Activated CD8-positive, alpha-beta memory T cell treated with anti-CD3 and anti-CD28 coated beads, Interleukin-2, amount 50 U/mL, for 24 hours (primary cell): ENCODE results near the gene UBASH3A.

ENCODE experiments used
- DNase-seq: peaks from one replicate; pipeline ENCODE4 v3.0.0-alpha.2; 2020; ENCODE audit errors: extremely low read depth

Gene UBASH3A

DNA sequence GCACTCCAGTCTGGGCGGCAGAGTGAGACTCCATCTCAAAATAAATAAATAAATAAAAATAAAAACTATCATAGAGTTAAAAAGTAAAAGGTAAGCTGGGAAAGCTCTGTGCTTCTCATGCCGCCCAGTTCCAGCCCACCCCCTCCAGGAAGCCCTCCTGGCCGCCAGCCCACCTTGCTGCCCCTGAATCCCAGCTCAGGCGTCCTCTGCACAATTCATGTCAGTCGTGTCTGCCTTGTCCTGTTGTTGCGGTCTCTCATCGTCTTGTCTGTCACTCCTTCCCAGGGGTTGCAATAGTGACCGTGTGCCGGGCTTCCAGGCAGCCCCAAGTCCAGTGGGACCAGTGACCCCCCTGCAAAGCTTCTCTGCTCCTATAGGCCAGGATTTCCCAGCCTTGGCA is 48.2 kb downstream of the UBASH3A start:
- DNase-seq: no peak

DNA sequence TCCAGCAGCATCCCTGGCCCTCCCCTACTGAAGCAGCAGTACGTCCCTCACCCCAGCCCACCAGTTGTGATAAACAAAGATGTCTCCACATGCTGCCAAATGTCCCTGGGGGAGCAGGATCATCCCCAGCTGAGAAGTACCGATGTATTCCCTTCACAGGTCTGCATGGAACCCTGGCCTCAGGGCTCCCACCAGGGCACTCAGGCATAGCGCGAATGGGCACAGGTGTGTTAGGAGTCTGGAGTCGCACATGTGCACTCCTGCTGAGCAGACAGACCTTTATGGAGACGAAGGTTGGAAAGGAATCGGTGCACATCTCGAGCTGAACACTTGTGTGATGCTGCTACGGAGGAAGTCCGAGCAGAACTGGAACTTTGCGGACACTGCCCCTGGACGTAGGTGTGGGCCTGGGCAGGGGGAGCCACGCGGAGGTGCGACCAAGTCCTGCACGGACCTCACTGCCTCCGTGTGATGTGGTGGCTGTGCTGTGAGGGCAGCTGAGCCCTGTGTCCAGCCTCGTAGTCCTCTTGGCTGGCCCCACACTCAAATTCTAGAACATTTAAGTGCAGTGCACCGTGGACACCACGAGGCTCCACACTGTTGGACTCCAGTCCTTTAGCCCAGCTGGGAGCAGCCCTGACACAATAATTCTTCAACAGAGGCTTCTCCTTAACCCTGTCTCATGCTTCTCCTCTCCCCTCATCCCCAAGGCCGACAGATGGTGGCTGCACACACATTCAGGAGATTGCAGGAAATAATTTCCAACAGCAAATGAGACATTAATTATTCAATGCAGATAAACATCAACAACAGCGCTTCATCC is 48.9 kb downstream of the UBASH3A start:
- DNase-seq: no peak

DNA sequence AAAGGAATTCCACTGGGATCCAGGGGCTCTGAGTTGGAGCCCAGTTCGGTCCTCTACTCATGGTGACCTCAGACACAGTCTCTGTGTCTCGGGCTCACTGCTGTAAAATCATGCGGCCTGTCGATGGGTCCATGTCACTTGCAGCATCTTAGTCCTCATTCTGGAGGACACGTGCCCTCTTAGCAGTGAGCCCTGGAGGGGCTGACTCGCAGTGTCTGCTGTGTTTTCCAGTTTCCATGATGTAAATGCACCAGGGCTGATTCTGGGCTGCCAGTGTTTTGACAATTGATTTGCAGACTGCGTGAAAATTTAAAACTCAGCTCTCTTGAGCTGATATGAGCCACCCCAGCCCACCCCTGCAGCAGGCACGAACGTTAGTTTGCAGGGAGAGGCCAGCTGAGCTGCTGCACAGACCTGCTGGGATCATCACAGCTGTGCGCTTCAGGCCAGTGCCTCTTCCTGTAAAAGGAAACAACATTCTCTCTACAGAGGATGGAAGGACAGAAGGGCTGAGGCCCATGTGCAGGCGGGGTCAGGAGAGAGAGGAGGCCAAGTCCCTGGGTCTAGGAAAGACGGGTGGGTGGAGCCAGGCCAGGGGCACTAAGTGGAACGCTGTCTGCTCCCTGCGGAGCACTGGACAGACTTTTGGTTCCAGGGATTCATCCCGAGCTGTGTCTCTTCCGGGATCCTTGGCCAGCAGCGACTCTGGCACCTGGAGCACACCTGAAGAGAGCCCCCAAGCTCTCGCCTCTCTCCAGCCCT is 49.7 kb downstream of the UBASH3A start:
- DNase-seq: no peak

DNA sequence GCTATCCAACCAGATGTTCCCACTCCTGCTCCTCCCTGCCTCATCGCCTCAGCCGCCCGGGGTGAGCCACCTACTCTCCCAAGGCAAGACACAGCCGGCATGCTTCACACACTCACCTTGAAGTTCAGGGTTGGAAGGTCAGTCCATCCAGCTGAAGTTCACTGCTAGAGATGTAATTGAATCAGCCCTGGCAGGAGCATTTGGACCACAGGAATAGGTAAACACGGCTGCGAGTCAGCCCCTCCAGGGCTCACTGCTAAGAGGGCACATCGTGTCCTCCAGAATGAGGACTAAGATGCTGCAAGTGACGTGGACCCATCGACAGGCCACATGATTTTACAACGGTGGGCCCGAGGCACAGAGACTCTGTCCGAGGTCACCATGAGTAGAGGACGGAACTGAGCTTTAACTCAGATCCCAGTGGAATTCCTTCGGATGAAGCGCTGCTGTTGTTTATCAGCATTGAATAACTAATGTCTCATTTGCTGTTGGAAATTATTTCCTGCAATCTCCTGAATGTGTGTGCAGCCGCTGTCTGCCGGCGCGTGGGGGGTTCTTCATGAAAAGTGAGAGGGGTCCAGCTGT is 50.4 kb downstream of the UBASH3A start:
- no peak for DNase-seq

GRCh38 chr21:42454786-42455185 is 51.1 kb downstream of the UBASH3A start:
- no peak for DNase-seq

DNA sequence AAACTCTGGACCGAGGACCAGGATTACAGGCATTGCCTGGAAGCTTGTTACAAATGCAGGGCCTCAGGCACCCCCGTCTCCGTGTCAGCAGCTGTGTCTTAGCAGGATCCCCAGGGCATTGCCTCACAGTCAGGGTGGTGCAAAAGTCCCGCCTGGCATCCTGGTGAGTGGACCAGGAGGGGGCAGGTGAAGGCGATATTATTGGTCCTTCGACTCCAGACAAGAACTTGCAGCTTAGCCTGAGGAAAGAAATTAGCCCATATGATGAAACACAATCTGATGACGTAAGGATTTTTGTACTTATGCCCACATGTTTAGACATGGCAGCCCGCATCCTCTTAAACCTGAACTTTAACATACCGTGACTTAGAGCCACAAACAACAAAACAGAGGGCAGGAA is 51.5 kb downstream of the UBASH3A start:
- no peak for DNase-seq

DNA sequence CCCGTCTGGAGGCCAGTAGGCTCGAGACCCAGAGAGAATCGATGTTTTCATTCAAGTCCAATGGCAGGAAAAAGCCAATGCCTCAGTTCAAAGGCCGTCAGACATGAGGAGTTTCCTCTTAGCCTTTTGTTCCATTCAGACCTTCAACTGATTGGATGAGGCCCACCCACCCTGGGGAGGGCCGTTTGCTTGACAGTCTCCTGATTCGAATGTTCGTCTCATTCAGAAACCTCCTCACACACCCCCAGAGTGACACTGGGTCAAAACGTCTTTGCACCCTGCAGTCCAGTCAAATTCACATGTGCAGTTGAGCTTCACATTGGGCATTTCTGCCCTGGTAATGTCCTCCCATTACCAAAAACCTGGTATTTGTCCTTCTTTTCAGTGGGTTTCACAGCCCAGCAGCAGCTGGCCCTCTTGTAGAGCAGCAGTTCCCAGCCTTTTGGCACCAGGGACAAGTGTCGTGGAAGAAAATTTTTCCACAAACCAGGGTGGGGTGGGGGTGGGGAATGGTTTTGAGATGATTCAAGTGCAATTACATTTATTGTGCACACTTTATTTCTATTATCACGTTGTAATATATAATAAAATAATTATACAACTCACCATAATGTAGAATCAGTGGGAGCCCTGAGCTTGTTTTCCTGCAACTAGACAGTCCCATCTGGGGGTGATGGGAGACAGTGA is 52.2 kb downstream of the UBASH3A start:
- no peak for DNase-seq

GRCh38 chr21:42456457-42456856 is 52.8 kb downstream of the UBASH3A start:
- DNase-seq: no peak

DNA sequence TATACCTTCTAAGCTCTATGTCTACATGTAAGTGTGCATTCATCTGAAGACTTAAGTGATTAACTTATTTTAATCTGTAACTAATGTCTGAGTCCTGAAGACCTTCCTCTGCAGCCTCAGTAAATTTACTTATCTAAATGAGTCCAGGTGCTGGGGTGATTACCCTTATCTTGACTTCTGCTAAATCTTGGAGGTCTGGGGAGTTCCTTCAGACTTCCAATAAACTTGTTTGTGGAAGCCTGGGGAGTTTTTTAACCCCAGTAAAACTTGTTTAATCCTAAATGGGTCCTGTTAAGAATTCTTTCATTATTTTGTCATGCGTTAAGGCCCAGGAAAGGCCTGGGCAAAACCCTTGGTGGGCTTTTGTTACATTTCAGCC is 55.4 kb downstream of the UBASH3A start:
- DNase-seq: no peak

DNA sequence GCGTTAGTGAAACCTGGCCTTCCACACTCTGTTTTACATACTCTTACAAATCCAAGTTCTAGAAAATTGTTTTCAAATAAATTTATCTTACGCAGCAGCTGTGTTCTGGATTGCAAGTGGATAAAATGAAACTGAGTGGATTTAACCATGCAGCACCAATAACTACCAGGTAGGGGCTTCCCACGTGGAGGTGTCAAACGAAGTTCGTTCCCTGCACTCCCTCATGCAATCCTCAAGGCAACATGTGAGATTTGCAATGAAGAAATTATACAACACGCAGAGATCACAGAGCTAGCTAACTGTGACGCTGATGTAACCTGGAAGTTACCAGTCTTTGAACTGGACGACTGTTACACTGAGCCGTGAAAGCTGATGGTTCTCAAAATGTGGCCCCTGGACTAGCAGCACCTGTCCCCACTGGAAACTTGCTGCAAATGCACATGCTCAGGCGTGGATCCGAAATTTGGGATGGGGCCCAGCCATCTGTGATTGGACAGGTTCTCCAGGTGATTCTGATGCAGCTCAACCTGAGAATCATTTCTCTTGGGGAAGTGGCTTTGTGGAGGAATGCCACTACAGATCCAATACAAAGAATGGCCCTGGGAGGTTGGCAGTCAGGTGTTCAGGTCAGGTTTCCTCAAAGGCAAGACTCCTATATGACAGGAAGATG is 56.0 kb downstream of the UBASH3A start:
- DNase-seq: no peak

GRCh38 chr21:42460391-42461184 is 56.9 kb downstream of the UBASH3A start:
- no peak for DNase-seq

GRCh38 chr21:42461185-42461520 is 57.5 kb downstream of the UBASH3A start:
- no peak for DNase-seq

- no peak for DNase-seq
Observed at GRCh38 chr21:42461881-42462877, 58.5 kb downstream of the UBASH3A start.

GRCh38 chr21:42463861-42464515 is 60.3 kb downstream of the UBASH3A start:
- DNase-seq: peak; percentile 33

DNA sequence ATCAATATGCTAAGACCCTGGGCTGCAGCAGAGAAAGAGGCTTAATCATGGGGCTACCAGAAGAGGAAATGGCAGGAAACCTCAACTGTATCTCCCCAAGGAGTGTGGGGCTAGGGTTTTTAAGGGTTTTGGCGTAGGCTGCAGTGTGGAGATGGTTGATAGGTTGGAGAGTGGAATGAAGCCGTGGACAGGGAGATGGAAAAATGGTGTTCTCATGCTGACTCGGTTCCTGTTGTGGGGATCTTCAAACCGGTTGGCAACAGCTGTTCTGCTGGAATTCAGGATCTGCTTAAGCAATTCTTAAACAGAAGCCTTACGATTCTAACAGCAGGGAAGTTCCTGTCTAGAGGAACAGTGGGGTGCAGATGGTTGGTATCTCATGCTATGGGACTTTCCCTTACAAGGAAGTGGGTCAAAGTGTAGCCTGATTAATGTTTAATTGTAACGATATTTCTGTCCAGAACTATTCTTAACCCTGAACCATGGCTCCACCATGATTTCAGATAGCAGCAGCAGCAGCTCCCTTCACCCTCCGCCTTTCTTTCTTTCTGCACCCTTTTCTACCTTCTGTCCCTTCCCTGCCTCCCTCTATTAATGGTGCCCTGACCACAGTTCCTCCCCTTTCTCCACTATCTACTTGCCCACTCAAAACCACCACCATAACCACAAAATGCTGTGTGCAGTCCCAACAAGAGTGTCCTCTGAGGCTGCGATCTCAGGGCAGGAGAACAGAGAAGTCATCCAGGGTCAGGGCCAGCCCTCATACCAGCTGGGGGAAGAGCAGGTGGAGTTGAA is 61.5 kb downstream of the UBASH3A start:
- no peak for DNase-seq

DNA sequence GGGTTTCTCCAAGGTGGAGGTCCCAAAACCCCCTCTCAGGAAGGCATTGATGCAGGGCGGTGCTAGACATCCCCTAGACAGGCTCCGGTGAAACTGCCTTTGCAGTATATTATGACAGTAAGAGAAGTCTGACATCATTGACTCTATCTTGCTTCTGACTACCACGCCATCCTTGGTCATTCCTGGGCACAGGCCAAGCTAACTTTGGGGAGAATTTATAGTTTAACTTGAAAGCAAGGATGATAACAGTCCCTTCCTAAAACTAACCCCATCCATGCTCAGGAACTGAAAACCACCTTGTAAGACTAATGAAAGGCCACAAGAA is 62.1 kb downstream of the UBASH3A start:
- DNase-seq: no peak

DNA sequence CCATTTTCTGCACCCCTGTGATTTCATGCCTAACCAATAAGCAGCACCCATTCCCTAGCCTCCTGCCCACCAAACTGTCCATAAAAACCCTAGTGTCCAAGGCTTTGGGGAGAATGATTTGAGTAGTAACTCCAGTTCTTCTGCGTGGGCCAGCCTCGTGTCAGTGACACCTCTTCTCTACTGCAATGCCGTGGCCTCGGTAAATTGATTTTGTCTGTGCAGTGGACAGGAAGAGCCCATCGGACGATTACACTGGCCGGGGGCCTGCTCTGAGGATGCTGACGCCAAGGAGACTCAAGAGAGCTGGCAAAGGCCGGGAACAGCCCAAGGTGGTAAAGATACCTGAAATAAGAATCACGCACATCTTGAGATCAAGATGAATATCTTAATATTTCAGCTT is 63.0 kb downstream of the UBASH3A start:
- DNase-seq: no peak

DNA sequence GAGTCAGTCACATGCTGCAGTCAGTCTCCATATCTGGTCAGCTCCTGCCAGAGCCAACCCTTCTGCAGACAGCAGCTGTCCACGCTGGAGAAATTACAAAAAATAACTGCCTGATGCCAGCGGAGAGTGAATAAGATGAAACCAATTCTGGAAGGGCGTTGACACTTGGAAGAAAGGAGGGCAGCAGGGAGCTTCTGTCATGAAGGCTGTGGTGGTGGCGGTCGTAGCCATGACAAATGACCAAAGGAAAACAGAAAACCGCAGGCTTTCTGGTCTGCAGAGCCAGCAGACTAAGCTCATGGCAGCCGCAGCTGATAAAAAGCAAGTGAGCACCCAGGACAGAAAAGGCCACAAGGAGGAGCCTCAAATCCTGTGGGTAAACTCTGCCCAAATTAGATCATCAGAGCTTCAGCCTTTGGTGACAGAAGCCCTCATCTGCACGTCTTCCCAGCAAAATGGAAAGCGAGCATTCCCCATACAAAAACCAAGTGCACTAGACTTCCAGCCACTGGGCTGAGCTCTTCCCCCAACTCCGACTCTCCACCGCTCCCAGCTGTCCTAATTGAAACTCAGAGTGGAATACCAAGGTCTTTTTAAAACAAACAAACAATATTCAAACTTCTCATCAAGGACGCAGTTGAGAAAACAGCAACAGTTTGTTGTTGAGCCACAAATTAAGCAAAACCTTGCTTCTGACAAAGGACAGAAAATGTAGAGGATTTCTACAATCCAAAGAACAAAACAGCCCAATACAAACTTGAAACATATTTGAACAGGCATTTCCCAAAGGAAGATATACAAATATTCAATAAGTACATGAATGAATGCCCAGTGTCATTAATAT is 63.7 kb downstream of the UBASH3A start:
- no peak for DNase-seq
